HG03135 (cell line): Measurements from ENCODE around the gene ROMO1.
A peak's percentile ranks its signal among the peaks of the same experiment; 100 is the strongest.

ENCODE experiments used
- ATAC-seq: cut with Tn5 transposase; IDR thresholded peaks from one replicate; pipeline ENCODE4 v1.9.1; 2021; ENCODE audit warnings: mild to moderate bottlenecking, moderate library complexity; ENCODE audit not compliant: unreplicated experiment

ROMO1 gene

GRCh38 chr20:35699127-35699956, at the start of gene ROMO1, which contains the start of gene NFS1:
TSS of gene ROMO1 (plus strand) at chr20:35699405. CDS start at chr20:35699633, 228 bp downstream.
TSS of gene NFS1 (minus strand) at chr20:35699352. CDS start at chr20:35699288, 64 bp downstream.
- ATAC-seq = peak; percentile 78

- no peak for ATAC-seq
Observed at GRCh38 chr20:35650632-35651031, 48.6 kb upstream of the ROMO1 start.

- ATAC-seq = no peak
Observed at GRCh38 chr20:35651958-35652357, 47.2 kb upstream of the ROMO1 start.

- no peak for ATAC-seq
Observed at GRCh38 chr20:35652641-35653429, 46.4 kb upstream of the ROMO1 start.

GRCh38 chr20:35653430-35653734, 45.8 kb upstream of the ROMO1 start:
- no peak for ATAC-seq

GRCh38 chr20:35653893-35654292, 45.3 kb upstream of the ROMO1 start:
- no peak for ATAC-seq

GRCh38 chr20:35654415-35654814, 44.8 kb upstream of the ROMO1 start:
- no peak for ATAC-seq

GRCh38 chr20:35657271-35657670, 41.9 kb upstream of the ROMO1 start:
- no peak for ATAC-seq

- ATAC-seq = no peak
Observed at GRCh38 chr20:35660122-35660937, 38.9 kb upstream of the ROMO1 start.

GRCh38 chr20:35661053-35661452, 38.2 kb upstream of the ROMO1 start:
- no peak for ATAC-seq

- no peak for ATAC-seq
Observed at GRCh38 chr20:35661908-35662307, 37.3 kb upstream of the ROMO1 start.

GRCh38 chr20:35662551-35662950, 36.7 kb upstream of the ROMO1 start:
- no peak for ATAC-seq

- ATAC-seq = peak; percentile 36
Observed at GRCh38 chr20:35663516-35664465, 35.4 kb upstream of the ROMO1 start.

- peak; percentile 71 for ATAC-seq
Observed at GRCh38 chr20:35664466-35665206, 34.6 kb upstream of the ROMO1 start, which contains the start of the genes CPNE1 and RBM12. TSS of gene CPNE1 (minus strand) at chr20:35664900. CDS start at chr20:35632923, 31,977 bp downstream. TSS of gene RBM12 (minus strand) at chr20:35664900. CDS start at chr20:35655322, 9,578 bp downstream.

- ATAC-seq = no peak
Observed at GRCh38 chr20:35665949-35666288, 33.3 kb upstream of the ROMO1 start.

GRCh38 chr20:35669221-35669620, 30.0 kb upstream of the ROMO1 start:
- no peak for ATAC-seq

GRCh38 chr20:35669681-35670080, 29.5 kb upstream of the ROMO1 start:
- no peak for ATAC-seq

- no peak for ATAC-seq
Observed at GRCh38 chr20:35673884-35674283, 25.3 kb upstream of the ROMO1 start.

GRCh38 chr20:35674921-35675320, 24.3 kb upstream of the ROMO1 start:
- ATAC-seq = no peak
